SK-N-SH treated with all-trans-retinoic acid at 6 μM for 48 hours (cell line): ENCODE measurements around the gene HAVCR2.

Experiments
- ATAC-seq: fragments of 200-7000 bp; cut with Tn5 transposase; 3 replicates; pipeline ENCODE4 v1.9.1; 2020; ENCODE audit warnings: mild to moderate bottlenecking, moderate library complexity
- ARNTL ChIP-seq: fragments of 450-650 bp; formaldehyde crosslinking; IDR thresholded peaks from 2 replicates; pipeline ENCODE4 v1.5.0; 2020; ENCODE audit warnings: low read depth, mild to moderate bottlenecking, moderate library complexity, borderline replicate concordance
- BACH2 ChIP-seq: fragments of 250-450 bp; sonication (Bioruptor Pico); IDR thresholded peaks from 2 replicates; pipeline ENCODE4 v1.9.0; 2021; ENCODE audit warnings: mild to moderate bottlenecking, borderline replicate concordance
- CSDC2 ChIP-seq: fragments of 250-450 bp; sonication (Bioruptor Pico); IDR thresholded peaks from 2 replicates; pipeline ENCODE4 v1.5.0; 2020; ENCODE audit warnings: mild to moderate bottlenecking, moderate library complexity
- ESRRG ChIP-seq: fragments of 250-450 bp; sonication (Bioruptor Pico); IDR thresholded peaks from 2 replicates; pipeline ENCODE4 v1.6.1; 2021; ENCODE audit warnings: mild to moderate bottlenecking
- GLIS3 ChIP-seq: fragments of 250-450 bp; sonication (Bioruptor Pico); IDR thresholded peaks from 2 replicates; pipeline ENCODE4 v1.5.0; 2020; ENCODE audit warnings: mild to moderate bottlenecking, moderate library complexity
- ISL1 ChIP-seq: fragments of 250-450 bp; sonication (Bioruptor Pico); IDR thresholded peaks from 2 replicates; pipeline ENCODE4 v2.1.2; 2022; ENCODE audit warnings: mild to moderate bottlenecking, moderate library complexity
- OSR1 ChIP-seq: fragments of 250-450 bp; sonication (Bioruptor Pico); IDR thresholded peaks from 2 replicates; pipeline ENCODE4 v1.8.0; 2022; ENCODE audit warnings: moderate library complexity, mild to moderate bottlenecking, inconsistent platforms
- POU6F1 ChIP-seq: fragments of 250-450 bp; sonication (Bioruptor Pico); IDR thresholded peaks from 2 replicates; pipeline ENCODE4 v1.8.0; 2021; ENCODE audit warnings: low read depth, mild to moderate bottlenecking, moderate library complexity, borderline replicate concordance
- PPARA ChIP-seq: fragments of 250-450 bp; sonication (Bioruptor Pico); IDR thresholded peaks from 2 replicates; pipeline ENCODE4 v1.5.0; 2020; ENCODE audit warnings: mild to moderate bottlenecking, borderline replicate concordance
- RARB ChIP-seq: fragments of 250-450 bp; sonication (Bioruptor Pico); IDR thresholded peaks from 2 replicates; pipeline ENCODE4 v1.8.0; 2021; ENCODE audit warnings: mild to moderate bottlenecking, moderate library complexity
- SNAI2 ChIP-seq: fragments of 250-450 bp; sonication (Bioruptor Pico); IDR thresholded peaks from 2 replicates; pipeline ENCODE4 v1.5.0; 2020; ENCODE audit warnings: mild to moderate bottlenecking, moderate library complexity
- TCF4 ChIP-seq: fragments of 250-450 bp; sonication (Bioruptor Pico); IDR thresholded peaks from 2 replicates; pipeline ENCODE4 v1.8.0; 2021; ENCODE audit warnings: mild to moderate bottlenecking, moderate library complexity, borderline replicate concordance
- TOX ChIP-seq: fragments of 250-450 bp; sonication (Bioruptor Pico); IDR thresholded peaks from 2 replicates; pipeline ENCODE4 v1.8.0; 2021; ENCODE audit warnings: mild to moderate bottlenecking, moderate library complexity, borderline replicate concordance
- TSHZ2 ChIP-seq: fragments of 250-450 bp; sonication (Bioruptor Pico); IDR thresholded peaks from 2 replicates; pipeline ENCODE4 v1.5.0; 2020; ENCODE audit warnings: mild to moderate bottlenecking, moderate library complexity
- ZC3H10 ChIP-seq: fragments of 250-450 bp; sonication (Bioruptor Pico); IDR thresholded peaks from 2 replicates; pipeline ENCODE4 v1.5.1; 2021; ENCODE audit warnings: mild to moderate bottlenecking, moderate library complexity
- ZFP3 ChIP-seq: fragments of 250-450 bp; sonication (Bioruptor Pico); IDR thresholded peaks from 2 replicates; pipeline ENCODE4 v1.5.0; 2020; ENCODE audit warnings: mild to moderate bottlenecking, moderate library complexity
- ZFP30 ChIP-seq: fragments of 450-650 bp; formaldehyde crosslinking; IDR thresholded peaks from 2 replicates; pipeline ENCODE4 v1.5.0; 2022; ENCODE audit warnings: mild to moderate bottlenecking, moderate library complexity
- ZNF565 ChIP-seq: fragments of 450-650 bp; formaldehyde crosslinking; conservative IDR thresholded peaks from 2 replicates; pipeline ENCODE4 v1.5.0; 2020; ENCODE audit warnings: low read depth, mild to moderate bottlenecking, moderate library complexity
- ZNF8 ChIP-seq: fragments of 450-650 bp; formaldehyde crosslinking; IDR thresholded peaks from 2 replicates; pipeline ENCODE4 v1.5.0; 2020; ENCODE audit warnings: mild to moderate bottlenecking, moderate library complexity
- TF ChIP-seq, protein P1 (sequence below): fragments of 250-450 bp; sonication (Bioruptor Pico); IDR thresholded peaks from 2 replicates; pipeline ENCODE4 v1.8.0; 2020; ENCODE audit warnings: mild to moderate bottlenecking, moderate library complexity, borderline replicate concordance
- TF ChIP-seq, protein P2 (sequence below): fragments of 250-450 bp; sonication (Bioruptor Pico); IDR thresholded peaks from 2 replicates; pipeline ENCODE4 v1.5.1; 2020; ENCODE audit warnings: low read depth, mild to moderate bottlenecking, moderate library complexity
- TF ChIP-seq, protein P3 (sequence below): fragments of 250-450 bp; sonication (Bioruptor Pico); IDR thresholded peaks from 2 replicates; pipeline ENCODE4 v1.5.1; 2021; ENCODE audit warnings: mild to moderate bottlenecking, moderate library complexity

HAVCR2 gene

DNA sequence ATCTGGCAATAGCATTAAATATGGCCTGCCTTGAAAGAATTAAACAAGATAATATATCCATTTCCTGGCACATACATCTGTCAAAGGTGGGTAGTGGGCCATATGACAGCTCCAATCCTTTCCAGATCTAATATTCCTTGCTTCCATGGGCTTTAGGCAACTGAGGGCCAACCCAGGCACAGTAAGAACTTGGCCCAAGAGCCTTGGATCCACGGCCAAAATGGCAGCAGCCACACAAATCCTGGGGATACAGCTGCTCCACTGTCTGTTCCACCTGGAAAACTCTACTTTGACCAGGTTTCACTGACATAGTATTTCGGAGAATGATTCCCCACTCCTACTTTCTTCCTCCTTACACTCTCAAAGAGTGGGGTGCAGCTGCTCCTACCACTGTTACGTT is 63.2 kb downstream of the HAVCR2 start:
- ATAC-seq: no peak
- TF ChIP-seq ZFP30 (CRISPR knock-in tag) (no peak), PPARA (CRISPR knock-in tag) (no peak), RARB (CRISPR knock-in tag) (no peak), ZNF565 (CRISPR knock-in tag) (no peak), GLIS3 (CRISPR knock-in tag) (no peak), BACH2 (CRISPR knock-in tag) (no peak), OSR1 (CRISPR knock-in tag) (no peak), ZC3H10 (CRISPR knock-in tag) (no peak), ZFP3 (CRISPR knock-in tag) (no peak), ISL1 (CRISPR knock-in tag) (no peak), POU6F1 (CRISPR knock-in tag) (no peak), ARNTL (CRISPR knock-in tag) (no peak), ESRRG (CRISPR knock-in tag) (no peak)
- TF ChIP-seq, protein P1, sequence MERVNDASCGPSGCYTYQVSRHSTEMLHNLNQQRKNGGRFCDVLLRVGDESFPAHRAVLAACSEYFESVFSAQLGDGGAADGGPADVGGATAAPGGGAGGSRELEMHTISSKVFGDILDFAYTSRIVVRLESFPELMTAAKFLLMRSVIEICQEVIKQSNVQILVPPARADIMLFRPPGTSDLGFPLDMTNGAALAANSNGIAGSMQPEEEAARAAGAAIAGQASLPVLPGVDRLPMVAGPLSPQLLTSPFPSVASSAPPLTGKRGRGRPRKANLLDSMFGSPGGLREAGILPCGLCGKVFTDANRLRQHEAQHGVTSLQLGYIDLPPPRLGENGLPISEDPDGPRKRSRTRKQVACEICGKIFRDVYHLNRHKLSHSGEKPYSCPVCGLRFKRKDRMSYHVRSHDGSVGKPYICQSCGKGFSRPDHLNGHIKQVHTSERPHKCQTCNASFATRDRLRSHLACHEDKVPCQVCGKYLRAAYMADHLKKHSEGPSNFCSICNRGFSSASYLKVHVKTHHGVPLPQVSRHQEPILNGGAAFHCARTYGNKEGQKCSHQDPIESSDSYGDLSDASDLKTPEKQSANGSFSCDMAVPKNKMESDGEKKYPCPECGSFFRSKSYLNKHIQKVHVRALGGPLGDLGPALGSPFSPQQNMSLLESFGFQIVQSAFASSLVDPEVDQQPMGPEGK (CRISPR knock-in tag): no peak
- TF ChIP-seq, protein P2, sequence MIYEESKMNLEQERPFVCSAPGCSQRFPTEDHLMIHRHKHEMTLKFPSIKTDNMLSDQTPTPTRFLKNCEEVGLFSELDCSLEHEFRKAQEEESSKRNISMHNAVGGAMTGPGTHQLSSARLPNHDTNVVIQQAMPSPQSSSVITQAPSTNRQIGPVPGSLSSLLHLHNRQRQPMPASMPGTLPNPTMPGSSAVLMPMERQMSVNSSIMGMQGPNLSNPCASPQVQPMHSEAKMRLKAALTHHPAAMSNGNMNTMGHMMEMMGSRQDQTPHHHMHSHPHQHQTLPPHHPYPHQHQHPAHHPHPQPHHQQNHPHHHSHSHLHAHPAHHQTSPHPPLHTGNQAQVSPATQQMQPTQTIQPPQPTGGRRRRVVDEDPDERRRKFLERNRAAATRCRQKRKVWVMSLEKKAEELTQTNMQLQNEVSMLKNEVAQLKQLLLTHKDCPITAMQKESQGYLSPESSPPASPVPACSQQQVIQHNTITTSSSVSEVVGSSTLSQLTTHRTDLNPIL (CRISPR knock-in tag): no peak
- TF ChIP-seq, all 23 proteins: peak for 0

GRCh38 chr5:157038568-157039187 is 70.2 kb downstream of the HAVCR2 start:
- TF ChIP-seq ZNF8 (CRISPR knock-in tag) (no peak), BACH2 (CRISPR knock-in tag) (no peak), ZNF565 (CRISPR knock-in tag) (no peak), ZFP3 (CRISPR knock-in tag) (no peak), TSHZ2 (CRISPR knock-in tag) (no peak), OSR1 (CRISPR knock-in tag) (no peak), ZFP30 (CRISPR knock-in tag) (no peak), PPARA (CRISPR knock-in tag) (no peak), CSDC2 (no peak), TCF4 (CRISPR knock-in tag) (no peak), SNAI2 (CRISPR knock-in tag) (no peak), ARNTL (CRISPR knock-in tag) (no peak), GLIS3 (CRISPR knock-in tag) (no peak), ISL1 (CRISPR knock-in tag) (no peak), TOX (CRISPR knock-in tag) (no peak)
- TF ChIP-seq, protein P3, sequence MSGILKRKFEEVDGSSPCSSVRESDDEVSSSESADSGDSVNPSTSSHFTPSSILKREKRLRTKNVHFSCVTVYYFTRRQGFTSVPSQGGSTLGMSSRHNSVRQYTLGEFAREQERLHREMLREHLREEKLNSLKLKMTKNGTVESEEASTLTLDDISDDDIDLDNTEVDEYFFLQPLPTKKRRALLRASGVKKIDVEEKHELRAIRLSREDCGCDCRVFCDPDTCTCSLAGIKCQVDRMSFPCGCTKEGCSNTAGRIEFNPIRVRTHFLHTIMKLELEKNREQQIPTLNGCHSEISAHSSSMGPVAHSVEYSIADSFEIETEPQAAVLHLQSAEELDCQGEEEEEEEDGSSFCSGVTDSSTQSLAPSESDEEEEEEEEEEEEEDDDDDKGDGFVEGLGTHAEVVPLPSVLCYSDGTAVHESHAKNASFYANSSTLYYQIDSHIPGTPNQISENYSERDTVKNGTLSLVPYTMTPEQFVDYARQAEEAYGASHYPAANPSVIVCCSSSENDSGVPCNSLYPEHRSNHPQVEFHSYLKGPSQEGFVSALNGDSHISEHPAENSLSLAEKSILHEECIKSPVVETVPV (CRISPR knock-in tag): no peak
- TF ChIP-seq, protein P2 (CRISPR knock-in tag): no peak
- TF ChIP-seq, protein P1 (CRISPR knock-in tag): no peak

More at GRCh38 chr5:157038568-157039187, 70.2 kb downstream of the HAVCR2 start:
- ATAC-seq: no peak
